Osteocyte (in vitro differentiated cells): ENCODE data around the gene OR5A1. TPM values are rescaled to one million over a fixed set of nuclear protein-coding genes. Genes with fewer than 3 reads are reported as not detected.

Experiments used
- DNase-seq: peaks from one replicate; pipeline ENCODE4 v3.0.0; 2021; ENCODE audit warnings: mixed read lengths; ENCODE audit not compliant: unreplicated experiment; ENCODE audit errors: extremely low spot score
- H3K27ac Mint-ChIP-seq: one replicate; pipeline ENCODE4 v1.8.0; 2021; ENCODE audit warnings: mild to moderate bottlenecking, mixed read lengths; ENCODE audit not compliant: unreplicated experiment
- H3K27me3 Mint-ChIP-seq: one replicate; pipeline ENCODE4 v1.8.0; 2021; ENCODE audit warnings: mixed read lengths; ENCODE audit not compliant: unreplicated experiment
- H3K36me3 Mint-ChIP-seq: one replicate; pipeline ENCODE4 v1.8.0; 2021; ENCODE audit warnings: mixed read lengths; ENCODE audit not compliant: unreplicated experiment
- H3K4me1 Mint-ChIP-seq: one replicate; pipeline ENCODE4 v1.8.0; 2021; ENCODE audit warnings: mixed read lengths; ENCODE audit not compliant: unreplicated experiment
- H3K4me3 Mint-ChIP-seq: one replicate; pipeline ENCODE4 v1.8.0; 2021; ENCODE audit warnings: mild to moderate bottlenecking, moderate library complexity, mixed read lengths; ENCODE audit not compliant: unreplicated experiment
- H3K9me3 Mint-ChIP-seq: one replicate; pipeline ENCODE4 v1.8.0; 2021; ENCODE audit warnings: mixed read lengths; ENCODE audit not compliant: unreplicated experiment
- total RNA-seq: library from RNA; stranded (reverse); gene quantifications from 2 replicates; pipeline ENCODE4 v1.2.1, GENCODE V29; 2021
- TF ChIP-seq, protein P1 (sequence below): fragments of 200-600 bp; sonication (generic); IDR thresholded peaks from 2 replicates; pipeline ENCODE4 v1.5.0; 2021; ENCODE audit warnings: antibody characterized with exemption, mild to moderate bottlenecking, moderate library complexity

The OR5A1 gene
- total RNA-seq, 1 donor from 2014 or later = not detected

- H3K4me3 Mint-ChIP-seq = no peak overlapping the region
- H3K27ac Mint-ChIP-seq = no peak overlapping the region
- no peaks in the 10 kb centered on the region for H3K27me3 Mint-ChIP-seq
- peaks cover 21% of the 10 kb centered on the region for H3K9me3 Mint-ChIP-seq
- DNase-seq = no peak
- no peaks in the 10 kb centered on the region for H3K36me3 Mint-ChIP-seq
- TF ChIP-seq, protein P1, sequence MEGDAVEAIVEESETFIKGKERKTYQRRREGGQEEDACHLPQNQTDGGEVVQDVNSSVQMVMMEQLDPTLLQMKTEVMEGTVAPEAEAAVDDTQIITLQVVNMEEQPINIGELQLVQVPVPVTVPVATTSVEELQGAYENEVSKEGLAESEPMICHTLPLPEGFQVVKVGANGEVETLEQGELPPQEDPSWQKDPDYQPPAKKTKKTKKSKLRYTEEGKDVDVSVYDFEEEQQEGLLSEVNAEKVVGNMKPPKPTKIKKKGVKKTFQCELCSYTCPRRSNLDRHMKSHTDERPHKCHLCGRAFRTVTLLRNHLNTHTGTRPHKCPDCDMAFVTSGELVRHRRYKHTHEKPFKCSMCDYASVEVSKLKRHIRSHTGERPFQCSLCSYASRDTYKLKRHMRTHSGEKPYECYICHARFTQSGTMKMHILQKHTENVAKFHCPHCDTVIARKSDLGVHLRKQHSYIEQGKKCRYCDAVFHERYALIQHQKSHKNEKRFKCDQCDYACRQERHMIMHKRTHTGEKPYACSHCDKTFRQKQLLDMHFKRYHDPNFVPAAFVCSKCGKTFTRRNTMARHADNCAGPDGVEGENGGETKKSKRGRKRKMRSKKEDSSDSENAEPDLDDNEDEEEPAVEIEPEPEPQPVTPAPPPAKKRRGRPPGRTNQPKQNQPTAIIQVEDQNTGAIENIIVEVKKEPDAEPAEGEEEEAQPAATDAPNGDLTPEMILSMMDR = no peak
- H3K4me1 Mint-ChIP-seq = no peaks in the 10 kb centered on the region
Measured at GRCh38 chr11:59413646-59414045, 22.6 kb upstream of the OR5A1 start.

- TF ChIP-seq, protein P1 = no peak
- Mint-ChIP-seq H3K36me3 (no peaks in the 10 kb centered on the region), H3K9me3 (peaks cover 9% of the 10 kb centered on the region), H3K4me1 (no peaks in the 10 kb centered on the region), H3K27ac (no peak overlapping the region), H3K4me3 (no peak overlapping the region), H3K27me3 (no peaks in the 10 kb centered on the region)
- DNase-seq = no peak
Measured at GRCh38 chr11:59415111-59415510, 21.2 kb upstream of the OR5A1 start.

DNA sequence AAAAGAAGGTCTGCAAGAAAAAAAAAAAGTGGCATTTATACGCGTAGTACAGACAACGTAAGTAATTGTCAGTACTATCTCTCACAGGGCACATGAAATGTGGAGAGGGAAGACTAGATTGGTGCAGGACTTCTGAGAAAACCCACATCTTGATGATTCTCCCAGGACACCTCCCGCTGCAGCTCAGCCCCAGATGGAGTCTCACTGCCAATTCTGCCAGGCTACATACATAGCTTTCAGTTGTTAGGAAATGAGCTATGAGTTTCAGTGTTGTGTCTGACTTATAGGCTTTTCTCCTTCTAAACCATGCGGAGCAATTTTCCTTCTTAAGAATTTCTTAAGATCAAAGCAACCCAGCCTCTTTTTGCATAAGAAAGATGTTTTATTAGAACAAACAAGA, 19.7 kb upstream of the OR5A1 start:
- Mint-ChIP-seq H3K36me3 (no peaks in the 10 kb centered on the region), H3K27ac (no peak overlapping the region), H3K9me3 (no peaks in the 10 kb centered on the region), H3K4me1 (no peaks in the 10 kb centered on the region), H3K27me3 (peaks cover 2% of the 10 kb centered on the region), H3K4me3 (no peak overlapping the region)
- DNase-seq = no peak
- TF ChIP-seq, protein P1 = no peak

DNA sequence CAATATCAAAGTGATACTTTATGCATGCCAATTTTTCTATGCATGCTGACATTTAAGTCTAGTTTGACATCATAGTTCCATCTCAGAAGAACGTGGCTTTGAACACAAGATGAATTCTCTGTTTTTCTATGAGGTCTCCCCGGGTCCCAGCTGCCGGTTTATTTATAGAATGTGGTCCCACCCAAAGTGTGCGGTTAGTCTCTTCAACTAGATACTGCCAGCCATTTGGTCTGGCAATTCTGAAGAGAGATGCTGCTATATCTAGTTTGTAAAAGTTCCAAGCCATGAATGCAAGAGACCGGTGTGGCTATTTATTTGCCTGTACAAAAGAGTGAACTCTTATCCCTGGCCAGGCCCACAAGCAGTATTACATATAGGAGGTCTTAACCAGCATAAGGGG, 19.2 kb upstream of the OR5A1 start:
- TF ChIP-seq, protein P1 = no peak
- H3K9me3 Mint-ChIP-seq = no peaks in the 10 kb centered on the region
- H3K27me3 Mint-ChIP-seq = peaks cover 2% of the 10 kb centered on the region
- H3K4me3 Mint-ChIP-seq = no peak overlapping the region
- H3K27ac Mint-ChIP-seq = no peak overlapping the region
- no peaks in the 10 kb centered on the region for H3K36me3 Mint-ChIP-seq
- no peaks in the 10 kb centered on the region for H3K4me1 Mint-ChIP-seq
- DNase-seq = no peak

DNA sequence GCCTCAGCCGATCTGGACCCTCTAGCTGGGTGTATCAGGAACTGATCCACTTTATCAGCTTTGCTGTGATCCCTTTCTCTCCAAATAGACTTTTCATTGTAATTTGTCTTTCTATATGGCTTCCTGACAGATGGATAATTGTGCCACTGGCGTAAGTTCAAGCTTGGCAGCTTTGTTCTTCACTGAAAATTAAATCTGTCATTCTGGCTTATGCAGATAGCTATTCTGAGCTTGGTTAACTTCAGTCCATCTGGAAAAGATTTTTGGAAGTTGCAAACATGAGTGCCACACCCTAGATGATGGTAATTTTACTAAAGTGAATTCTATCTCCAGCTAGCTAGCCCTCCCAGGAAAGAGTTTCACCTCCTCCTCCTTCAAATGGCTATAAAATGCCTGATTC, 18.1 kb upstream of the OR5A1 start:
- no peak overlapping the region for H3K4me3 Mint-ChIP-seq
- H3K27ac Mint-ChIP-seq = no peak overlapping the region
- peaks cover 2% of the 10 kb centered on the region for H3K27me3 Mint-ChIP-seq

More for the DNA sequence above, 18.1 kb upstream of the OR5A1 start:
- H3K36me3 Mint-ChIP-seq = no peaks in the 10 kb centered on the region
- TF ChIP-seq, protein P1 = no peak
- DNase-seq = no peak
- no peaks in the 10 kb centered on the region for H3K9me3 Mint-ChIP-seq
- no peaks in the 10 kb centered on the region for H3K4me1 Mint-ChIP-seq
